Vagina (tissue), 2 donors: ENCODE results near the gene FAM20A.

Experiments used
- CTCF ChIP-seq, 3 experiments: fragments of 450-650 bp in 2 of 3; fragments of 200-600 bp in 1 of 3; sonication (generic) in 1 of 3; IDR thresholded peaks; one replicate each; pipeline ENCODE4 v1.5.1; 2017 to 2019; ENCODE audit warnings: antibody characterized with exemption in 3 of 3, mild to moderate bottlenecking in 2 of 3, moderate library complexity in 2 of 3
- POLR2AphosphoS5 ChIP-seq, 2 donors: sonication (generic); formaldehyde crosslinking; IDR thresholded peaks; one replicate each; pipeline ENCODE4 v1.9.0; 2017; ENCODE audit warnings: antibody characterized with exemption in 2 of 2, mild to moderate bottlenecking in 2 of 2, low read depth in 1 of 2; ENCODE audit not compliant: insufficient read depth in 1 of 2

DNA sequence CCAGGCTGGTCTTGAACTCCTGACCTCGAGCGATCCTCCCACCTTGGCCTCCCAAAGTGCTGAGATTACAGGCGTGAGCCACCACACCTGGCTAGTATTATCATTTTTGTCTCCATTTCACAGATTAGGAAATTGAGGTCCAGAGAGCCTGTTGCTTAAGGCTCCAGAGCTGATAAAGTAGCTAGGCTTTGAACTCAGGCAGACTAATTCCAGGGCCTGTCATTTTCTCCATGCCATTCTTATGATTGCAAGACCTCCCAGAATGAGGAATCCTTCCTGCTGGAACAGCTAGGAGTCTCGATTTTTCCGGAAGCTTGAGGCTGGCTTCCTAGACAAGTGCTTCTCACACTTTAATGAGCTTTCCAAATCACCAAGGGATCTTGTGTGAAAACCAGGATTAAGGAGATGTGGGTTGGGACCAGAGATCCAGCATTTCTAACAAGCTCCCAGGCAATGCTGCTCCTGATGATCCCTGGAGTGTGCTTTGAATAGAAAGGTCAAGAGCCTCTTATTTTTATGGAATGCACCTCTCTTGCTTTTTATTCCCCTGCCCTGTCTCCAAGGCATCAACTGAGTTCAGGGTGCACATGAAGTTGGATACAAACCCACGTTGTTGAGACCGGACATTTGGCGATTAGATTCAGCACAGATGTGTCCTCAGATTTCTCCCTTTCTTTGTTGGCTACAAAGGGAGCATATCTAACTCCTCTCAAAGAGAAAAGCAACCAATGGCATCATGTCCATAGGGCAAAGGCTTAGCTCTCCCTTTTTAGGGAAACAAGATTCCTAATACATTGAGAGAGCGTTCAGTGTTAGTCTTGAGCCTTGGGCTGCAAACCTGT lies 40.3 kb upstream of the FAM20A start:
- no peak for TF ChIP-seq POLR2AphosphoS5 (IDR thresholded peaks at IDR 0.05; ENCODE audit: insufficient read depth in 1 of 2, low read depth in 1 of 2)
- no peak for TF ChIP-seq CTCF (IDR thresholded peaks at IDR 0.05)
